SK-N-MC (cell line): ENCODE measurements around the gene ADGRB2.

Experiments used
- EZH2 ChIP-seq: fragments of 200-600 bp; sonication (generic); IDR thresholded peaks from one replicate; pipeline ENCODE4 v1.6.1; 2017; ENCODE audit warnings: antibody characterized with exemption
- FOXP2 ChIP-seq: optimal IDR thresholded peaks from 2 replicates; pipeline ENCODE3; 2011; ENCODE audit warnings: mild to moderate bottlenecking, moderate library complexity; ENCODE audit not compliant: insufficient read depth; ENCODE audit errors: extremely low read length, control extremely low read depth
- POLR2AphosphoS5 ChIP-seq: IDR thresholded peaks from 2 replicates; pipeline ENCODE4 v1.6.1; 2012; ENCODE audit warnings: mild to moderate bottlenecking, low read depth, low read length, borderline replicate concordance

DNA sequence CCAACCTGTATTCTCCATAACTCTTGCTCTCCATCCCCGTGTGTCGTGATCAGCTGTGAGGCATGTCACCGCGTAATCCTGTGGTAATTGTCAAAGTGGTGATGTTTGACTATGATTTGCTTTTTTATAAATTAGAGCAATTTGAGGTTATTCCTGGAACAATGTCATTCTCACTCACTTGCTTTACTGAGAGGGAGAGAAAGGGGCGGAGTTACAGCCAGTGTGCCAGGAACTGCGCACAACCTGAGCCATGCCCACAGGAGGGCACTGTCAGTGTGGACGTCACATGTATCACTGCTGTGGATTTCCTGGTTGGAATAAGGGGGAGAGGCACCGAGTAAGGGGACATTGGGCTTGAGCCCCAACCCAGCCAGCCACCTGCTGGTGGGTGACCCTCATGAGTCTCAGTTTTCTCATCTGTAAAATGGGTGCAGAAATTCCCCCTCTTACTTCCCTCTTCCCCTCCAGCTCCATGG lies 6.9 kb downstream of the ADGRB2 start:
- TF ChIP-seq POLR2AphosphoS5 (no peak), EZH2 (no peak), FOXP2 (no peak)
